HFFc6 (cell line): ENCODE results near the gene ZKSCAN5. TPM values are rescaled to one million over a fixed set of nuclear protein-coding genes. Genes with fewer than 3 reads are reported as not detected.

Source experiments
- DNase-seq: peaks from one replicate; pipeline ENCODE4 v3.0.0-alpha.2; 2018
- H3K27ac Mint-ChIP-seq: 2 replicates; pipeline ENCODE4 v1.8.0; 2020; ENCODE audit warnings: mild to moderate bottlenecking, mixed read lengths
- H3K27me3 Mint-ChIP-seq: 2 replicates; pipeline ENCODE4 v1.8.0; 2021; ENCODE audit warnings: mild to moderate bottlenecking, moderate library complexity, mixed read lengths; ENCODE audit not compliant: insufficient read depth
- H3K36me3 Mint-ChIP-seq: 2 replicates; pipeline ENCODE4 v1.8.0; 2021; ENCODE audit warnings: low read depth, mixed read lengths
- H3K4me1 Mint-ChIP-seq: 2 replicates; pipeline ENCODE4 v1.8.0; 2020; ENCODE audit warnings: low read depth, mixed read lengths
- H3K4me3 Mint-ChIP-seq: 2 replicates; pipeline ENCODE4 v1.8.0; 2020; ENCODE audit warnings: mild to moderate bottlenecking, moderate library complexity, mixed read lengths
- H3K9me3 Mint-ChIP-seq: 2 replicates; pipeline ENCODE4 v1.8.0; 2020; ENCODE audit warnings: mild to moderate bottlenecking, mixed read lengths
- CTCF ChIP-seq: fragments of 200-600 bp; sonication (generic); IDR thresholded peaks from 2 replicates; pipeline ENCODE4 v1.5.0; 2021; ENCODE audit warnings: antibody characterized with exemption, mild to moderate bottlenecking
- total RNA-seq, 6 experiments: library from RNA; stranded (reverse); fragmentation: NEBNext Ultra II Directional; extraction: Animal tissue kit (Norgen Biotek cat#: 25700); gene quantifications; 2 replicates in 1 of 6; 3 replicates in 5 of 6; pipeline ENCODE4 v1.2.3, GENCODE V29; 2021

Gene ZKSCAN5
- total RNA-seq, 6 experiments from 2014 or later: 10.0 to 12.8 (median 11.3) TPM

GRCh38 chr7:99459087-99459486 lies 45.4 kb upstream of the ZKSCAN5 start:
- H3K27ac Mint-ChIP-seq: peak overlapping the region; percentile 34; the same call in 1 of the 2 replicates

GRCh38 chr7:99460651-99461050 lies 43.8 kb upstream of the ZKSCAN5 start:
- H3K36me3 Mint-ChIP-seq: peaks cover 28% of the 10 kb centered on the region
- peaks cover 11% of the 10 kb centered on the region for H3K4me1 Mint-ChIP-seq
- DNase-seq: no peak
- TF ChIP-seq CTCF: no peak
- peaks cover 2% of the 10 kb centered on the region; the same call in 1 of the 2 replicates for H3K27me3 Mint-ChIP-seq
- no peak overlapping the region for H3K4me3 Mint-ChIP-seq
- no peaks in the 10 kb centered on the region for H3K9me3 Mint-ChIP-seq
- H3K27ac Mint-ChIP-seq: no peak overlapping the region

More at GRCh38 chr7:99459087-99459486, 45.4 kb upstream of the ZKSCAN5 start:
- DNase-seq: peak; percentile 16
- Mint-ChIP-seq H3K36me3 (peaks cover 24% of the 10 kb centered on the region), H3K9me3 (no peaks in the 10 kb centered on the region), H3K27me3 (peaks cover 2% of the 10 kb centered on the region; the same call in 1 of the 2 replicates), H3K4me3 (no peak overlapping the region), H3K4me1 (peaks cover 4% of the 10 kb centered on the region; the same call in 1 of the 2 replicates)
- TF ChIP-seq CTCF: peak; percentile 70

DNA sequence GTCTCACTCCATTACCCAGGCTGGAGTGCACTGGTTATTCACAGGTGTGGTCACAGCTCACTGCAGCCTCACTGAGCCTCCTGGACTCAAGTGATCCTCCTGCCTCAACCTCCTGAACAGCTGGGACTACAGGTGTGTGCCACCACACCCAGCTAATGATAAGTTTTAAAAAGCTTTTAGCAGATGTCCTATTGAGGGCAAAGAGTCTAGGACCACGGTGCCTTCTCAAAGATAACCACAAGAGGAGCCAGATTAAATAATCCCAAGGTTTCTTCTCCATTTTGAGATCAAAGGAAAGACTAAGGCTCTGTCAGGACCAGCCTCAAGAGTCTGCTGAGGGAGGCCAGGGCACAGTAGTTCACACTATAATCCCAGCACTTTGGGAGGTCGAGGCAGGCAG lies 43.2 kb upstream of the ZKSCAN5 start:
- Mint-ChIP-seq H3K27ac (no peak overlapping the region), H3K4me3 (no peak overlapping the region), H3K4me1 (peaks cover 16% of the 10 kb centered on the region), H3K9me3 (no peaks in the 10 kb centered on the region), H3K27me3 (peaks cover 2% of the 10 kb centered on the region), H3K36me3 (peaks cover 28% of the 10 kb centered on the region)
- TF ChIP-seq CTCF: peak; percentile 44
- no peak for DNase-seq

- H3K4me1 Mint-ChIP-seq: peaks cover 24% of the 10 kb centered on the region
- no peak for DNase-seq
- no peak for TF ChIP-seq CTCF
These were observed 39.1 kb upstream of the ZKSCAN5 start for GRCh38 chr7:99465421-99465768.

DNA sequence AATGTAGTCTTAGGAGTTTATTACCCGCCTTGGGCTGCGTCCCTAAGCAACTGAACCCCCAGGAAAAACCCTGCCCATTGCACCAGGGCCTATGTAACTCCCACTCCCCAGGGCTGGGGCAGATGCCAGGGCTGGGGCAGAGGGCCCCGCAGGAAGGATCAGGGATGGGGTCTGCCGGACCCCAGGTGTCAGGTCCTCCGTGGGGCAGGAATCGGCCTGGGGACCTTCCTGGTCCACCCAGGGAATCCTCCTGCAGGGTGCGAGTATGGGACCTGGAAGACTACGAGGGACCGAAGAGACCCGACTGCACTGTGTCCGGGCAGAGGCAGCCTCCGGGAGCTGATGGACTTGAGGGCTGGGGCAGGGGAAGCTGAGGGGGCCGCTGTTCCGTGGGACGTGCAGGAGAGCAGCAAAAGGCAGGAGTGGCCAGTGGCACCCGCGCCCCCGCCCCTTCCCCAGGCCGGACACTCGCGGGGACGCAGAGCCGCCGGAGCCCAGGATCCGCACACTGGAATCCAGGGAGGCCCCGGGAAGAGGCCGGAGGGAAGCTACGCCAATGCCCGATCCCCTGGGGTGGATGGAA lies 36.0 kb upstream of the ZKSCAN5 start:
- Mint-ChIP-seq H3K27ac (no peak overlapping the region), H3K36me3 (peaks cover 21% of the 10 kb centered on the region), H3K9me3 (no peaks in the 10 kb centered on the region), H3K4me3 (no peak overlapping the region), H3K4me1 (peaks cover 34% of the 10 kb centered on the region), H3K27me3 (peaks cover 11% of the 10 kb centered on the region)
- DNase-seq: no peak
- TF ChIP-seq CTCF: no peak

More at GRCh38 chr7:99465421-99465768, 39.1 kb upstream of the ZKSCAN5 start:
- H3K27ac Mint-ChIP-seq: peak overlapping the region; percentile 92
- H3K36me3 Mint-ChIP-seq: peaks cover 18% of the 10 kb centered on the region
- peak overlapping the region; percentile 95 for H3K4me3 Mint-ChIP-seq
- H3K9me3 Mint-ChIP-seq: no peaks in the 10 kb centered on the region
- H3K27me3 Mint-ChIP-seq: peaks cover 11% of the 10 kb centered on the region
